COLO668 (cell line): ENCODE results near the gene PRELP.
"Not testable (repeated sequence)": the region's sequence is repeated elsewhere in the genome, so short reads cannot be mapped to it uniquely, and the experiment has no call there.

ENCODE experiments used
- DNase-seq: peaks from one replicate; lab custom pipeline; 2025; ENCODE audit not compliant: unreplicated experiment; lab: John Stamatoyannopoulos, UW

Gene PRELP

GRCh38 chr1:203475012-203475981, at the start of gene PRELP:
Gene PRELP (plus strand): TSS chr1:203475806. CDS start chr1:203483185, 7,379 bp downstream.
- DNase-seq = peak; percentile 44

- no peak for DNase-seq
These were observed 49.2 kb upstream of the PRELP start for GRCh38 chr1:203426366-203426765.

- DNase-seq = peak; percentile 61
These were observed 48.7 kb upstream of the PRELP start for GRCh38 chr1:203426870-203427269.

- DNase-seq = no peak
These were observed 48.2 kb upstream of the PRELP start for GRCh38 chr1:203427451-203427850.

- DNase-seq = peak; percentile 83
These were observed 46.5 kb upstream of the PRELP start for GRCh38 chr1:203428981-203429599.

- no peak for DNase-seq
These were observed 40.0 kb upstream of the PRELP start for GRCh38 chr1:203435615-203436014.

GRCh38 chr1:203437696-203438315, 37.8 kb upstream of the PRELP start:
- no peak for DNase-seq

GRCh38 chr1:203439131-203439730, 36.4 kb upstream of the PRELP start:
- DNase-seq = no peak

- DNase-seq = peak; percentile 59
These were observed 34.8 kb upstream of the PRELP start for GRCh38 chr1:203440771-203441170.

GRCh38 chr1:203441766-203442165, 33.8 kb upstream of the PRELP start:
- DNase-seq = no peak

GRCh38 chr1:203442821-203443220, 32.8 kb upstream of the PRELP start:
- DNase-seq = no peak

GRCh38 chr1:203443296-203443695, 32.3 kb upstream of the PRELP start:
- no peak for DNase-seq

- no peak for DNase-seq
These were observed 31.4 kb upstream of the PRELP start for GRCh38 chr1:203444171-203444576.

GRCh38 chr1:203447151-203447550, 28.5 kb upstream of the PRELP start:
- no peak for DNase-seq

GRCh38 chr1:203447598-203447997, 28.0 kb upstream of the PRELP start:
- not testable (repeated sequence) for DNase-seq

GRCh38 chr1:203448521-203449061, 27.0 kb upstream of the PRELP start:
- DNase-seq = no peak

GRCh38 chr1:203450001-203450400, 25.6 kb upstream of the PRELP start:
- DNase-seq = no peak

- no peak for DNase-seq
These were observed 25.0 kb upstream of the PRELP start for GRCh38 chr1:203450479-203451149.

- no peak for DNase-seq
These were observed 23.5 kb upstream of the PRELP start for GRCh38 chr1:203451836-203452784.
